NOMO-1 (cell line): ENCODE measurements around the gene GRAMD1B.

Experiments used
- DNase-seq, 2 experiments: peaks; one replicate each; lab custom pipeline; 2025; ENCODE audit not compliant: unreplicated experiment in 2 of 2; lab: John Stamatoyannopoulos, UW

Gene GRAMD1B

GRCh38 chr11:123608371-123608770 lies 178.3 kb downstream of the GRAMD1B start:
- DNase-seq: no peak

- no peak for DNase-seq
Observed at GRCh38 chr11:123608945-123609344, 178.9 kb downstream of the GRAMD1B start.

GRCh38 chr11:123611698-123612097 lies 181.6 kb downstream of the GRAMD1B start:
- no peak for DNase-seq

- no peak for DNase-seq
Observed at GRCh38 chr11:123616505-123617198, 186.6 kb downstream of the GRAMD1B start.

DNA sequence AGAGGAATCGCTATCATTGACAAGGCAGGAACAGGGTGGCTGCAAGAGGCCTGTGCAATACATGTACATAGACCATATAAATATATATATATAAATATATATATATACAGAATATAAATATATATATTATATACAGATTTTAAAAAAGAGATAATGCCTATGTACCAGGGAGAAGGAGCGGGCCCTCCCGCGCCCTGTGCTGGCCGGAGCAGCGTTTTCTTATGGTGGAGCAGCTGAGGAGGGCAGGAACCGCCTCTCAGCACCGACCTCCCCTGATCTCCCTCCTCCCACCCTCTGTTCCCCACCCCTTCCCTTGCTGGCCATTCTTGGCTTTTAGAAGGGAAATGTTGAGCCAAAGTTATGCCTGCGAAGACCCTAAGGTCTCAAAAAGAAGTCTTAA lies 192.5 kb downstream of the GRAMD1B start:
- no peak for DNase-seq

DNA sequence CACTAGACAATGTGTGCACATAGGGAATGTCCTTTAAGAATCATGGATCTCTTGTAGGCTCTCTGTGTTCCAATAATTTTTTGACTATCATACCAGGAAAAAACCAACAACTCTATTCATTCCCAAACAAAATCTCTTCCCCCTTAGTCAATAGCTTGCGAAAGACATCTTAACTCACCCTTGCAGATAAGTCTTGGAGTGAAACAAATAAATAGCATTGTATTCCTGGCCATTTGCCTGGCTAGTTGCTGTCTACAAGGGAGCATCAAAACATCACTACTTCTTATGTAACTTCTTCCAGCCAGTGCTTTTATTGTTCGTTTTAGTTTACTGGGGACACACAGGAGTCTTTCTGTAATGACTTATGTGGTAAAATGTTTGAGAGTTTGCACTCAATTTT lies 194.9 kb downstream of the GRAMD1B start:
- no peak for DNase-seq

GRCh38 chr11:123628936-123629683 lies 199.0 kb downstream of the GRAMD1B start:
- DNase-seq: no peak

GRCh38 chr11:123630126-123630608 lies 200.1 kb downstream of the GRAMD1B start:
- DNase-seq: no peak

DNA sequence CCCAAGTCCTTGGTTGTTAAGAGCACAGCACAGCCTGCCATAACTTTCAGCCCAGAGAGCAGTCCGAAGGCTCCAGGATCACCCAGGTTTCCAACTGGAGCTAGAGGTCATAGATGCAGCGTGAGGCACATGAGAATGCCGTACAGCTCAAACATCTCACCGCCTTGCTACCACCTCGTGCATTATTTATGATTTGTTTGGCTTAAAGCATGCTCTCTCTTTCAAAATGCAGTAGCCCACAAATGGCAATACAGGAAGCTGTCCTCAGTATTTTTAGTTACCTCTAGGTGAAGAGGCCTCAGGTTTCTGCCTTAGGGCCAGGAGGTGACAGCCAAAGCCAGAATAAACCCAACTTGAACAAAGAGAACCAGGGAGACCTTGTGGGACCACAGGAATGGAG lies 210.0 kb downstream of the GRAMD1B start:
- DNase-seq: no peak

- peak; percentile 33 to 37 for DNase-seq
Observed at GRCh38 chr11:123640677-123641494, 210.8 kb downstream of the GRAMD1B start.

DNA sequence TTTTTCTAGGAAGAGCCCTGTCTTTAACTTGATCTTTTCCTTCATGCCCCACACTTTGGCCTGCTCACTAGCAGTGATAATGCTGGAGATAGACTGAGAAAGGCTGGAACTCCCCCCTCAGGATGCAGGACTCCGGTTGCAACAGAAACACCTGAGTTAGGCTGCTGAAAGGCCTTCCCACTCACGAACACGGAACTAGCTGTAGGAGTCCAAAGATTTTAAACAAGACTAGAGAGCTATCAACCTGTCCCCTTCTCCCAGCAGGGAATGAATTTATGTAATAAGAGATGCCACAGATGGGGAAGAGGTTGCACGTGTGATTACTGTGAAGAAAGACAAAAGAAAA lies 211.4 kb downstream of the GRAMD1B start:
- DNase-seq: no peak

- no peak for DNase-seq
Observed at GRCh38 chr11:123642435-123642834, 212.4 kb downstream of the GRAMD1B start.

DNA sequence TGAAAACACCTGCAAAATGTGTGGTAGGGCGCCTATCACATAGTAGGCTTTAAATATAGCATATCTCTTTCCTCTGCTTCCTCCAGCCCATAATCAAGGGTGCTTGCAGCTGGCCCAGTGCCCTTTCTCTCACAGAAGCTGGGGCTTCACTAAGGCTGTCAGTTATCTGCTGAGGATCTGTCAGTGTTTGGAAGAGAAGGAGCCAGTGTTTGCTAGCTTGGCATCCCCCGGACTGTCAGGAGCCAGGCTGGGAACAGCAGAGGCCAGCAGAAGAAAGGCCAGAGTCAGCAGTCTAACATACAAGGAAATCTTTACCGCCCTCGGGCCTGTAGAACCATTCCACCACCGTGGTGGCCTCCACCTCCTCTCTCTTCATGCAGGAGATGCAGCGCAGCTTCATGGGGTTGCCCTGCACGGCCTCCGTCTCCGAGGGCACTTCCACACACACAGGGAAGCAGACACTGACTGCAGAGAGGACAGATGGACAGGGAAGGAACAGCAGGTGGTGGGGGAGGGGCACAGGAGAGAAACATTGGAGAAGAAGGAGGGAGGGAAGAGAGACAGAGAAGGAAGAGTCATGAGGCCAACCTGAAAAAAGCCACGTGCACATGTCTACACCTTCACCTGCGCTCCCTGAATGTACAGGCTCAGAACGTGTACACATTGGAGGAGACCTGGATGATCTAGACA lies 215.4 kb downstream of the GRAMD1B start:
- no peak for DNase-seq

GRCh38 chr11:123650901-123651300 lies 220.8 kb downstream of the GRAMD1B start:
- no peak for DNase-seq

DNA sequence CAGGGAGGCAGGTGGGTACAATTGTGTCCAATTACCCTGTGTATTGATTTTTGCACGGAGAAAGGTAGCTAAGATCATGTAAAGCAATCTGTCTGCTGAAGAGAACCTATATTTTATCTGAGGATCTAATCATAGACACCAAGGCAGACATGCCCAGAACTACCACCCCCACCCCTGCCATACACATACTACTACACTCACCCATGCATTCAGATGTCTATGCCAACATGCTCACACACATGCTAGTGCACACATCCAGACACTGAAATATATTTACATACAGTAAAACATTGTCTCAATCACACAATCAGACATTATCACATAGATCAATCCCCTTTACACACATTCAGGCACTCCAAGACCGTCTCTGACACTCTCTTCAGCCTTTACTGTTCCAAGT lies 222.5 kb downstream of the GRAMD1B start:
- DNase-seq: no peak

GRCh38 chr11:123653483-123653826 lies 223.4 kb downstream of the GRAMD1B start:
- DNase-seq: no peak

- DNase-seq: peak; percentile 18 to 29
Observed at GRCh38 chr11:123653827-123654565, 223.9 kb downstream of the GRAMD1B start.

GRCh38 chr11:123654566-123655081 lies 224.6 kb downstream of the GRAMD1B start, which contains the start of gene SCN3B:
Gene SCN3B, minus strand, starts transcription at chr11:123654624. Its CDS starts 823 bp downstream, at chr11:123653801.
- peak; percentile 12 to 38 for DNase-seq

DNA sequence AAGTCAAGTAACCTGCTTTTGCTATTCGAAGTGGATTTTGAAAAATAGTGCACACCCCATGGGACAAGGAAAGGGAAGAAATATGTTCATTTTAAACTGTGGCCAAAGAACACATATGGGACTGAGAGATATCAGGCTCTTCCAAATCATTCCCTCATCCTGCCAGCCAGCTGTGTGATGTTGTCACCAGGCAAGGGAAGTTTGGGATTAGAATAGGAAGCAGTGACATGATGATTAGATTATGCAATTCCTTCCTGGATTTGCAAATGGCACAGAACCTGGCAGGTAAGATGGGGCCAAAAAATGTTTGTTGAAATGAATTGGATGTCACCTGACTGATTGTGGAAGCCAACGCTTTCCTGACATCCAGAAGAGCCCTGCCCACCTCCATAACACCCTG lies 229.2 kb downstream of the GRAMD1B start:
- DNase-seq: no peak

DNA sequence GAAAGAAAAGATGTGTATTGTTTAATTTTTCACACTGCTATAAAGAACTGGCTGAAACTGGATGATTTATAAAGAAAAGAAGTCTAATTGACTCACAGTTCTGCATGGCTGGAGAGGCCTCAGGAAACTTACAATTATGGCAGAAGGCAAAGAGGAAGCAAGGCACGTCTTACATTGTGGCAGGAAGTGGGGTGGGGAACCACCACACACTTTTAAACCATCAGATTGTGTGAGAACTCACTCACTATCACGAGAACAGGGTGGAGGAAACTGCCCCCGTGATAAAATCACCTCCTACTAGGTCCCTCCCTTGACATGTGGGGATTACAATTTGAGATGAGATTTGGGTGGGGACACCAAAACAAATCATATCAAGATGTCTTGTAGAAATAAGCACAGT lies 229.9 kb downstream of the GRAMD1B start:
- DNase-seq: peak; percentile 9 to 52
